Uterus (tissue), 4 donors: ENCODE data around the gene PMS1. TPM values are rescaled to one million over a fixed set of nuclear protein-coding genes. Genes with fewer than 3 reads are reported as not detected.

Source experiments
- DNase-seq, 2 donors: peaks; one replicate each; pipeline ENCODE4 v3.0.0-alpha.2; 2019 to 2020
- H3K27ac ChIP-seq, 2 donors: fragments of 200-600 bp; sonication (generic); 1 replicate in 1 of 2; 2 replicates in 1 of 2; pipeline ENCODE4 v1.5.1; 2016 to 2018
- H3K27me3 ChIP-seq, 2 donors: fragments of 200-600 bp; sonication (generic); one replicate each; pipeline ENCODE4 v1.5.1; 2018 to 2019; ENCODE audit warnings: control low read depth in 1 of 2
- H3K36me3 ChIP-seq, 2 donors: fragments of 200-600 bp; sonication (generic); one replicate each; pipeline ENCODE4 v1.5.1; 2019; ENCODE audit warnings: control low read depth in 1 of 2
- H3K4me1 ChIP-seq, 2 donors: fragments of 200-600 bp; sonication (generic); one replicate each; pipeline ENCODE4 v1.5.1; 2018 to 2019; ENCODE audit warnings: control low read depth in 1 of 2
- H3K4me3 ChIP-seq, 2 donors: fragments of 200-600 bp; sonication (generic); 1 replicate in 1 of 2; 2 replicates in 1 of 2; pipeline ENCODE4 v1.5.1; 2018 to 2019; ENCODE audit warnings: mild to moderate bottlenecking in 1 of 2
- H3K9me3 ChIP-seq, 2 donors: fragments of 200-600 bp; sonication (generic); one replicate each; pipeline ENCODE4 v1.5.1; 2019; ENCODE audit warnings: control low read depth in 1 of 2
- POLR2A ChIP-seq, 2 donors: fragments of 450-650 bp; IDR thresholded peaks; one replicate each; pipeline ENCODE4 v1.6.1; 2016; ENCODE audit warnings: antibody characterized with exemption in 2 of 2, mild to moderate bottlenecking in 1 of 2, moderate library complexity in 1 of 2
- intact Hi-C: fragments of 100-400 bp; cut with DNase I; formaldehyde crosslinking; loops from one replicate; pipeline ENCODE4 v1.15.1; 2023; ENCODE audit warnings: low total_unique reads
- total RNA-seq, 4 donors: library from RNA; depleted of rRNA in 3 of 4; stranded (reverse); fragments of >200 nt in 3 of 4; gene quantifications; one replicate each; pipeline versions ENCODE4 v1.1.0 to v1.2.4, GENCODE V29; 2014 to 2023
- TF ChIP-seq, protein P1 (sequence below), 4 experiments: fragments of 200-600 bp in 2 of 4; fragments of 450-650 bp in 2 of 4; sonication (generic) in 2 of 4; IDR thresholded peaks; one replicate each; pipeline ENCODE4 v1.5.1; 2016 to 2019; ENCODE audit warnings: antibody characterized with exemption in 4 of 4, mild to moderate bottlenecking in 2 of 4, moderate library complexity in 1 of 4
- donor health status: DM: yes; HTN: yes; CAD: no.

Gene PMS1
- total RNA-seq, 4 donors from 2014 or later = 25.0 to 149 (median 58.5) TPM

GRCh38 chr2:189849550-189849949, 65.3 kb downstream of the PMS1 start:
- intact Hi-C loops = no loop called here
- H3K4me1 ChIP-seq = no peaks in the 10 kb centered on the region
- TF ChIP-seq, protein P1, sequence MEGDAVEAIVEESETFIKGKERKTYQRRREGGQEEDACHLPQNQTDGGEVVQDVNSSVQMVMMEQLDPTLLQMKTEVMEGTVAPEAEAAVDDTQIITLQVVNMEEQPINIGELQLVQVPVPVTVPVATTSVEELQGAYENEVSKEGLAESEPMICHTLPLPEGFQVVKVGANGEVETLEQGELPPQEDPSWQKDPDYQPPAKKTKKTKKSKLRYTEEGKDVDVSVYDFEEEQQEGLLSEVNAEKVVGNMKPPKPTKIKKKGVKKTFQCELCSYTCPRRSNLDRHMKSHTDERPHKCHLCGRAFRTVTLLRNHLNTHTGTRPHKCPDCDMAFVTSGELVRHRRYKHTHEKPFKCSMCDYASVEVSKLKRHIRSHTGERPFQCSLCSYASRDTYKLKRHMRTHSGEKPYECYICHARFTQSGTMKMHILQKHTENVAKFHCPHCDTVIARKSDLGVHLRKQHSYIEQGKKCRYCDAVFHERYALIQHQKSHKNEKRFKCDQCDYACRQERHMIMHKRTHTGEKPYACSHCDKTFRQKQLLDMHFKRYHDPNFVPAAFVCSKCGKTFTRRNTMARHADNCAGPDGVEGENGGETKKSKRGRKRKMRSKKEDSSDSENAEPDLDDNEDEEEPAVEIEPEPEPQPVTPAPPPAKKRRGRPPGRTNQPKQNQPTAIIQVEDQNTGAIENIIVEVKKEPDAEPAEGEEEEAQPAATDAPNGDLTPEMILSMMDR (IDR thresholded peaks at IDR 0.05) = no peak
- TF ChIP-seq POLR2A (IDR thresholded peaks at IDR 0.05) = no peak
- H3K9me3 ChIP-seq = no peaks in the 10 kb centered on the region
- no peak overlapping the region for H3K27ac ChIP-seq
- DNase-seq = no peak
- no peaks in the 10 kb centered on the region for H3K36me3 ChIP-seq
- no peaks in the 10 kb centered on the region for H3K27me3 ChIP-seq
- no peak overlapping the region for H3K4me3 ChIP-seq

GRCh38 chr2:189851174-189851826, 67.0 kb downstream of the PMS1 start:
- TF ChIP-seq, protein P1 (IDR thresholded peaks at IDR 0.05) = no peak
- no peak for TF ChIP-seq POLR2A (IDR thresholded peaks at IDR 0.05)
- Histone ChIP-seq H3K36me3 (no peaks in the 10 kb centered on the region), H3K9me3 (no peaks in the 10 kb centered on the region), H3K27me3 (no peaks in the 10 kb centered on the region), H3K27ac (no peak overlapping the region), H3K4me1 (no peaks in the 10 kb centered on the region), H3K4me3 (no peak overlapping the region)
- no peak for DNase-seq
- intact Hi-C loops = no loop called here

DNA sequence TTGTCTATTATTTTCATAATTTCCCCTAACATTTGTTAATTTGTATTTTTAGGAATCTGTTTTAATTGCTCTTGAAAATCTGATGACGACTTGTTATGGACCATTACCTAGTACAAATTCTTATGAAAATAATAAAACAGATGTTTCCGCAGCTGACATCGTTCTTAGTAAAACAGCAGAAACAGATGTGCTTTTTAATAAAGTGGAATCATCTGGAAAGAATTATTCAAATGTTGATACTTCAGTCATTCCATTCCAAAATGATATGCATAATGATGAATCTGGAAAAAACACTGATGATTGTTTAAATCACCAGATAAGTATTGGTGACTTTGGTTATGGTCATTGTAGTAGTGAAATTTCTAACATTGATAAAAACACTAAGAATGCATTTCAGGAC, 69.9 kb downstream of the PMS1 start:
- H3K27me3 ChIP-seq = no peaks in the 10 kb centered on the region
- DNase-seq = no peak
- no peaks in the 10 kb centered on the region for H3K9me3 ChIP-seq
- H3K27ac ChIP-seq = no peak overlapping the region
- TF ChIP-seq, protein P1 (IDR thresholded peaks at IDR 0.05) = no peak
- no peak for TF ChIP-seq POLR2A (IDR thresholded peaks at IDR 0.05)
- H3K4me3 ChIP-seq = no peak overlapping the region
- intact Hi-C loops = no loop called here
- no peaks in the 10 kb centered on the region for H3K4me1 ChIP-seq
- no peaks in the 10 kb centered on the region for H3K36me3 ChIP-seq

DNA sequence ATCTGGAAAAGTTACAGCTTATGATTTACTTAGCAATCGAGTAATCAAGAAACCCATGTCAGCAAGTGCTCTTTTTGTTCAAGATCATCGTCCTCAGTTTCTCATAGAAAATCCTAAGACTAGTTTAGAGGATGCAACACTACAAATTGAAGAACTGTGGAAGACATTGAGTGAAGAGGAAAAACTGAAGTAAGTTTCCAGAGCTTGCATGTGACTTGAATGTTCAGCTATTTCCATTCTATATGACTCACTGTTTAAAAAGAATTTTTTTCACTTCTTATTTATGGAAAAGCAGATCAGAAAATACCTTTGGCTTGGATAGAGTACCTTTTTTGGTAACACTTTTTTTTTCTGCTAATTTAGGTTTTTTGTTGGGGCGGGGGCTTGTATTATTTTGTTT, 70.7 kb downstream of the PMS1 start:
- H3K4me3 ChIP-seq = no peak overlapping the region
- H3K4me1 ChIP-seq = no peaks in the 10 kb centered on the region
- intact Hi-C loops = no loop called here
- DNase-seq = no peak
- no peaks in the 10 kb centered on the region for H3K36me3 ChIP-seq
- TF ChIP-seq, protein P1 (IDR thresholded peaks at IDR 0.05) = no peak
- no peak for TF ChIP-seq POLR2A (IDR thresholded peaks at IDR 0.05)
- H3K27ac ChIP-seq = no peak overlapping the region
- no peaks in the 10 kb centered on the region for H3K27me3 ChIP-seq
- H3K9me3 ChIP-seq = no peaks in the 10 kb centered on the region

DNA sequence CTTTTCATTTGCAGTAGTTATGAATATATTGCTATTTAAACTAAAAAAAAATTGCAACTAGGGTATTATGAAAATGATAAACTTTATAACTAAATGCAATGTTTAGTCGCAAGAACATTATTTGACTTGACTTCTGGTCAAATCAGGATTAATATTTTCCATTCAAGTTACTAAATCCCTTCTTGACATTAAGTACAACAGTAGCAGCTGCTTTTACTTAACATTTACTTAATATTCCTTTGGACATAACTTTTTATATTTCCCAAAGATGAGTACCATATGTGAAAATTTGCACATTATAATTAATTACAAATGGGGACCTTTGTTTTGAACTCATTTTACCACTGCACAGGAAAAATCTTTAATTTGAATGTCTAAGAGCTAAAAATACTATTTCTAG, 74.0 kb downstream of the PMS1 start:
- intact Hi-C loops = no loop called here
- no peaks in the 10 kb centered on the region for H3K4me1 ChIP-seq

More for the DNA sequence above, 74.0 kb downstream of the PMS1 start:
- no peaks in the 10 kb centered on the region for H3K9me3 ChIP-seq
- no peaks in the 10 kb centered on the region for H3K36me3 ChIP-seq
- H3K4me3 ChIP-seq = no peak overlapping the region
- TF ChIP-seq, protein P1 (IDR thresholded peaks at IDR 0.05) = no peak
- no peak for TF ChIP-seq POLR2A (IDR thresholded peaks at IDR 0.05)
- no peak for DNase-seq
- H3K27me3 ChIP-seq = no peaks in the 10 kb centered on the region
- H3K27ac ChIP-seq = no peak overlapping the region
